Ishikawa (cell line): ENCODE data around the gene HS6ST2.

Experiments used
- CEBPB ChIP-seq: IDR thresholded peaks from 2 replicates; pipeline ENCODE4 v1.6.1; 2012
- CREB1 ChIP-seq: IDR thresholded peaks from 2 replicates; pipeline ENCODE4 v1.6.1; 2012; ENCODE audit warnings: low read depth
- EGR1 ChIP-seq: IDR thresholded peaks from 2 replicates; pipeline ENCODE4 v1.6.1; 2012
- EP300 ChIP-seq: IDR thresholded peaks from 2 replicates; pipeline ENCODE4 v1.6.1; 2012; ENCODE audit warnings: borderline replicate concordance
- FOXM1 ChIP-seq: IDR thresholded peaks from 2 replicates; pipeline ENCODE4 v1.6.1; 2012; ENCODE audit warnings: low read depth, borderline replicate concordance
- MAX ChIP-seq: IDR thresholded peaks from 2 replicates; pipeline ENCODE4 v1.6.1; 2012
- NFIC ChIP-seq: IDR thresholded peaks from 2 replicates; pipeline ENCODE4 v1.6.1; 2012
- RAD21 ChIP-seq: IDR thresholded peaks from 2 replicates; pipeline ENCODE4 v1.6.1; 2012; ENCODE audit warnings: low read depth
- REST ChIP-seq: IDR thresholded peaks from 2 replicates; pipeline ENCODE4 v1.6.1; 2012; ENCODE audit warnings: low read depth, mild to moderate bottlenecking
- TAF1 ChIP-seq: IDR thresholded peaks from 2 replicates; pipeline ENCODE4 v1.6.1; 2012; ENCODE audit warnings: low read depth, mild to moderate bottlenecking
- TCF12 ChIP-seq: IDR thresholded peaks from 2 replicates; pipeline ENCODE4 v1.6.1; 2012; ENCODE audit warnings: low read depth
- TEAD4 ChIP-seq: IDR thresholded peaks from 2 replicates; pipeline ENCODE4 v1.6.1; 2012
- USF1 ChIP-seq: IDR thresholded peaks from 2 replicates; pipeline ENCODE4 v1.6.1; 2012
- YY1 ChIP-seq: IDR thresholded peaks from 2 replicates; pipeline ENCODE4 v1.6.1; 2012; ENCODE audit warnings: low read depth
- ZBTB7A ChIP-seq: IDR thresholded peaks from 2 replicates; pipeline ENCODE4 v1.6.1; 2012; ENCODE audit warnings: low read depth

HS6ST2 gene

GRCh38 chrX:132603700-132604286, 354.6 kb downstream of the HS6ST2 start:
- TF ChIP-seq USF1: no peak
- no peak for TF ChIP-seq ZBTB7A
- TF ChIP-seq NFIC: no peak
- TF ChIP-seq TEAD4: no peak
- TF ChIP-seq FOXM1: no peak
- no peak for TF ChIP-seq RAD21
- no peak for TF ChIP-seq EP300
- TF ChIP-seq TAF1: no peak
- no peak for TF ChIP-seq MAX

- TF ChIP-seq REST: no peak
- TF ChIP-seq EP300: no peak
- no peak for TF ChIP-seq TAF1
- no peak for TF ChIP-seq MAX
- no peak for TF ChIP-seq FOXM1
- TF ChIP-seq YY1: no peak
- no peak for TF ChIP-seq EGR1
- TF ChIP-seq CEBPB: no peak
These were observed 355.7 kb downstream of the HS6ST2 start for GRCh38 chrX:132602701-132603100.

- TF ChIP-seq YY1 (no peak), RAD21 (no peak), MAX (no peak), USF1 (no peak), EP300 (no peak), TEAD4 (no peak), TCF12 (no peak), CREB1 (no peak), EGR1 (no peak), FOXM1 (no peak), CEBPB (no peak), ZBTB7A (no peak), NFIC (no peak), REST (no peak), TAF1 (no peak)
These were observed 363.4 kb downstream of the HS6ST2 start for GRCh38 chrX:132594999-132595398.

GRCh38 chrX:132594129-132594528, 364.3 kb downstream of the HS6ST2 start:
- TF ChIP-seq RAD21: no peak
- TF ChIP-seq MAX: no peak
- no peak for TF ChIP-seq CEBPB
- no peak for TF ChIP-seq TCF12
- no peak for TF ChIP-seq FOXM1
- TF ChIP-seq NFIC: no peak
- TF ChIP-seq CREB1: no peak

- no peak for TF ChIP-seq CREB1
- TF ChIP-seq RAD21: peak; percentile 28; the same call in 1 of the 2 replicates
- TF ChIP-seq USF1: no peak
These were observed 365.5 kb downstream of the HS6ST2 start for GRCh38 chrX:132592880-132593279.

GRCh38 chrX:132591719-132592275, 366.6 kb downstream of the HS6ST2 start:
- no peak for TF ChIP-seq EP300
- TF ChIP-seq ZBTB7A: no peak
- no peak for TF ChIP-seq YY1
- TF ChIP-seq TCF12: no peak
- no peak for TF ChIP-seq USF1
- TF ChIP-seq NFIC: no peak
- no peak for TF ChIP-seq CEBPB
- TF ChIP-seq MAX: no peak
- no peak for TF ChIP-seq CREB1
